HepG2 (cell line): ENCODE results near the gene FAM222A. TPM values are rescaled to one million over a fixed set of nuclear protein-coding genes. Genes with fewer than 3 reads are reported as not detected.

Source experiments
- CREB1 ChIP-seq, 2 experiments: fragments of 450-650 bp in 1 of 2; IDR thresholded peaks; 2 replicates each; pipeline ENCODE4 v1.6.1; 2016 to 2017; ENCODE audit warnings: control low read depth in 1 of 2, mild to moderate bottlenecking in 1 of 2, missing compliant biosample characterization in 1 of 2, missing genetic modification characterization in 1 of 2
- GABPA ChIP-seq, 2 experiments: IDR thresholded peaks; 2 replicates each; pipeline ENCODE4 v1.6.1; 2011 to 2016; ENCODE audit warnings: low read depth in 2 of 2, low read length in 1 of 2, missing biosample characterization in 1 of 2, missing genetic modification characterization in 1 of 2
- GABPB1 ChIP-seq: IDR thresholded peaks from 2 replicates; pipeline ENCODE4 v1.6.1; 2016; ENCODE audit warnings: mild to moderate bottlenecking, missing genetic modification reagents, moderate library complexity, missing compliant biosample characterization
- GATAD2A ChIP-seq: IDR thresholded peaks from 2 replicates; pipeline ENCODE4 v1.6.1; 2016
- HDAC1 ChIP-seq: sonication (generic); formaldehyde crosslinking; IDR thresholded peaks from 2 replicates; pipeline ENCODE4 v1.5.1; 2020; ENCODE audit warnings: mild to moderate bottlenecking, missing genetic modification reagents
- HNF4G ChIP-seq, 2 experiments: sonication (generic) in 1 of 2; formaldehyde crosslinking in 1 of 2; IDR thresholded peaks; 2 replicates each; pipeline versions ENCODE4 v1.4.0 to v1.6.1; 2011 to 2020; ENCODE audit warnings: borderline replicate concordance in 2 of 2, low read depth in 2 of 2, mild to moderate bottlenecking in 2 of 2, low read length in 1 of 2, missing genetic modification reagents in 1 of 2, moderate library complexity in 1 of 2
- MAFF ChIP-seq: IDR thresholded peaks from 2 replicates; pipeline ENCODE4 v1.6.1; 2011; ENCODE audit warnings: low read depth, low read length, improper control_type of control experiment
- RFX3 ChIP-seq: IDR thresholded peaks from 2 replicates; pipeline ENCODE4 v1.6.1; 2016; ENCODE audit warnings: missing biosample characterization, missing genetic modification reagents
- SP2 ChIP-seq: sonication (generic); formaldehyde crosslinking; IDR thresholded peaks from 2 replicates; pipeline ENCODE4 v1.5.1; 2020; ENCODE audit warnings: mild to moderate bottlenecking, missing genetic modification reagents
- TBL1XR1 ChIP-seq: fragments of 150-350 bp; IDR thresholded peaks from 2 replicates; pipeline ENCODE4 v1.6.1; 2014; ENCODE audit warnings: borderline replicate concordance, low read length; ENCODE audit not compliant: partially characterized antibody
- ZNF124 ChIP-seq: sonication (generic); formaldehyde crosslinking; IDR thresholded peaks from 2 replicates; pipeline ENCODE4 v1.4.0; 2020; ENCODE audit warnings: missing genetic modification reagents
- ZNF180 ChIP-seq: sonication (generic); formaldehyde crosslinking; IDR thresholded peaks from 2 replicates; pipeline ENCODE4 v1.4.0; 2020; ENCODE audit warnings: low read depth, missing genetic modification reagents, borderline replicate concordance
- ZNF619 ChIP-seq: sonication (generic); formaldehyde crosslinking; IDR thresholded peaks from 2 replicates; pipeline ENCODE4 v1.4.0; 2020; ENCODE audit warnings: mild to moderate bottlenecking, missing genetic modification reagents
- polyA plus RNA-seq, 8 experiments: library from polyadenylated mRNA; depleted of rRNA in 3 of 8; stranded (reverse) in 7 of 8; unstranded in 1 of 8; fragments of >200 nt; fragmentation: Illumina TruSeq in 4 of 8; extraction: Trizol in 4 of 8; gene quantifications; 2 replicates each; pipeline versions ENCODE4 v1.2.1 to v1.2.3, GENCODE V29; 2011 to 2016; ENCODE audit warnings: low read depth in 4 of 8, missing spikeins in 1 of 8, mixed read lengths in 1 of 8; ENCODE audit not compliant: insufficient read depth in 1 of 8
- total RNA-seq, 5 experiments: library from RNA; depleted of rRNA; stranded (reverse); fragments of >200 nt; fragmentation: Illumina TruSeq; extraction: Trizol; gene quantifications; 2 replicates each; pipeline ENCODE4 v1.2.3, GENCODE V29; 2016; ENCODE audit warnings: low read depth in 1 of 5
- TF ChIP-seq, protein P1 (sequence below): sonication (generic); formaldehyde crosslinking; IDR thresholded peaks from 2 replicates; pipeline ENCODE4 v1.4.0; 2020; ENCODE audit warnings: low read depth, missing genetic modification reagents
- TF ChIP-seq, protein P2 (sequence below): sonication (generic); formaldehyde crosslinking; IDR thresholded peaks from 2 replicates; pipeline ENCODE4 v1.5.0; 2020; ENCODE audit warnings: mild to moderate bottlenecking, missing genetic modification reagents, borderline replicate concordance
- TF ChIP-seq, protein P3 (sequence below): IDR thresholded peaks from 2 replicates; pipeline ENCODE4 v1.6.1; 2016; ENCODE audit warnings: low read depth, control low read depth

The FAM222A gene
- total and polyA plus RNA-seq, 2 of the 13 experiments (the other 11 are each of a cell fraction or from before 2014, with no cell fraction given): 2.7 to 9.6 TPM

DNA sequence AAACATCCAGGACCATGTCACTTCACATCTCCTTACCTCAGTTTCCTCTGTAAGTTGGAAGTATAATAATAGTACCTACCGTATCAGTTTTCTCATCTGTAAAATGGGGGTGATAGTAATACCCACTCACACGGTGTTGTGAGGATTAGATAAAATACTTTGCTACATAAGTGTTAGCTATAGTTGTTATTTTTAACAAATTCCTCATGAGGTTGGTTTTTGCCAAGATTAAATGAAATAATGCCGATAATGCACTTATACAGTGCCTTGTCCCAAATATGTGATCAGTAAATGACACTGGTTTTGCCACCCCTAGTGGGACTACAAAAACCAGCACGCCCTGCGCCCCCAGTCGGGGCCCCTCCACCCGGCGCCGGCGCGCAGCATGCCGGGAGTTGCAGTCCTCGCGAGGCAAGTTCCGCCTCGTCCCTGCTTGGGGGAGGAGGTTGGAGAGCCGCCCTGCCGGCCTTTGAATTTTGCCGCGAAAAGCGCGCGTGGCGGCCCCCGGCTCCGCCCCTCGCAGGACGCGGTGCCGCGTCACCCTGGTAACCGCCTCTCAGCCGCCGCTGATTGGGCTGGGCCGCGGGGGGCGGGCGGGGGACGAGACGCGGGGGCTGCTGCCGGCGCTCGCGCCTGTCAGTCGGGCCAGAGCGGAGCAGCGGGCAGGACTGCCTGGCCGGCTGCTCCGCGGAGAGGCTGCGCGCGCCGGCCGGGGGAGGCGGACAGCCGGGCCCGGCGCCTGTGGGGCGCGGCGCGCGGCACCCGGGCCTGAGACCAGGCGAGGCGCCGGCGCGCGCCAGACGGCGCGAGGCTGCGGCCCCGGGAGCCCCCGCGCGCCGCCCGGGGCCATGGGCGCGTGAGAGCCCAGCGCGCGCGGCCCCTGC, at the start of gene FAM222A (continued):
- TF ChIP-seq, protein P1, sequence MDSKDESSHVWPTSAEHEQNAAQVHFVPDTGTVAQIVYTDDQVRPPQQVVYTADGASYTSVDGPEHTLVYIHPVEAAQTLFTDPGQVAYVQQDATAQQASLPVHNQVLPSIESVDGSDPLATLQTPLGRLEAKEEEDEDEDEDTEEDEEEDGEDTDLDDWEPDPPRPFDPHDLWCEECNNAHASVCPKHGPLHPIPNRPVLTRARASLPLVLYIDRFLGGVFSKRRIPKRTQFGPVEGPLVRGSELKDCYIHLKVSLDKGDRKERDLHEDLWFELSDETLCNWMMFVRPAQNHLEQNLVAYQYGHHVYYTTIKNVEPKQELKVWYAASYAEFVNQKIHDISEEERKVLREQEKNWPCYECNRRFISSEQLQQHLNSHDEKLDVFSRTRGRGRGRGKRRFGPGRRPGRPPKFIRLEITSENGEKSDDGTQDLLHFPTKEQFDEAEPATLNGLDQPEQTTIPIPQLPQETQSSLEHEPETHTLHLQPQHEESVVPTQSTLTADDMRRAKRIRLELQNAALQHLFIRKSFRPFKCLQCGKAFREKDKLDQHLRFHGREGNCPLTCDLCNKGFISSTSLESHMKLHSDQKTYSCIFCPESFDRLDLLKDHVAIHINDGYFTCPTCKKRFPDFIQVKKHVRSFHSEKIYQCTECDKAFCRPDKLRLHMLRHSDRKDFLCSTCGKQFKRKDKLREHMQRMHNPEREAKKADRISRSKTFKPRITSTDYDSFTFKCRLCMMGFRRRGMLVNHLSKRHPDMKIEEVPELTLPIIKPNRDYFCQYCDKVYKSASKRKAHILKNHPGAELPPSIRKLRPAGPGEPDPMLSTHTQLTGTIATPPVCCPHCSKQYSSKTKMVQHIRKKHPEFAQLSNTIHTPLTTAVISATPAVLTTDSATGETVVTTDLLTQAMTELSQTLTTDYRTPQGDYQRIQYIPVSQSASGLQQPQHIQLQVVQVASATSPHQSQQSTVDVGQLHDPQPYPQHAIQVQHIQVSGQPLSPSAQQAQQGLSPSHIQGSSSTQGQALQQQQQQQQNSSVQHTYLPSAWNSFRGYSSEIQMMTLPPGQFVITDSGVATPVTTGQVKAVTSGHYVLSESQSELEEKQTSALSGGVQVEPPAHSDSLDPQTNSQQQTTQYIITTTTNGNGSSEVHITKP (CRISPR knock-in tag): 0 out of 2 replicates have a peak, but pooled peaks have one; percentile 14
- TF ChIP-seq, protein P2, sequence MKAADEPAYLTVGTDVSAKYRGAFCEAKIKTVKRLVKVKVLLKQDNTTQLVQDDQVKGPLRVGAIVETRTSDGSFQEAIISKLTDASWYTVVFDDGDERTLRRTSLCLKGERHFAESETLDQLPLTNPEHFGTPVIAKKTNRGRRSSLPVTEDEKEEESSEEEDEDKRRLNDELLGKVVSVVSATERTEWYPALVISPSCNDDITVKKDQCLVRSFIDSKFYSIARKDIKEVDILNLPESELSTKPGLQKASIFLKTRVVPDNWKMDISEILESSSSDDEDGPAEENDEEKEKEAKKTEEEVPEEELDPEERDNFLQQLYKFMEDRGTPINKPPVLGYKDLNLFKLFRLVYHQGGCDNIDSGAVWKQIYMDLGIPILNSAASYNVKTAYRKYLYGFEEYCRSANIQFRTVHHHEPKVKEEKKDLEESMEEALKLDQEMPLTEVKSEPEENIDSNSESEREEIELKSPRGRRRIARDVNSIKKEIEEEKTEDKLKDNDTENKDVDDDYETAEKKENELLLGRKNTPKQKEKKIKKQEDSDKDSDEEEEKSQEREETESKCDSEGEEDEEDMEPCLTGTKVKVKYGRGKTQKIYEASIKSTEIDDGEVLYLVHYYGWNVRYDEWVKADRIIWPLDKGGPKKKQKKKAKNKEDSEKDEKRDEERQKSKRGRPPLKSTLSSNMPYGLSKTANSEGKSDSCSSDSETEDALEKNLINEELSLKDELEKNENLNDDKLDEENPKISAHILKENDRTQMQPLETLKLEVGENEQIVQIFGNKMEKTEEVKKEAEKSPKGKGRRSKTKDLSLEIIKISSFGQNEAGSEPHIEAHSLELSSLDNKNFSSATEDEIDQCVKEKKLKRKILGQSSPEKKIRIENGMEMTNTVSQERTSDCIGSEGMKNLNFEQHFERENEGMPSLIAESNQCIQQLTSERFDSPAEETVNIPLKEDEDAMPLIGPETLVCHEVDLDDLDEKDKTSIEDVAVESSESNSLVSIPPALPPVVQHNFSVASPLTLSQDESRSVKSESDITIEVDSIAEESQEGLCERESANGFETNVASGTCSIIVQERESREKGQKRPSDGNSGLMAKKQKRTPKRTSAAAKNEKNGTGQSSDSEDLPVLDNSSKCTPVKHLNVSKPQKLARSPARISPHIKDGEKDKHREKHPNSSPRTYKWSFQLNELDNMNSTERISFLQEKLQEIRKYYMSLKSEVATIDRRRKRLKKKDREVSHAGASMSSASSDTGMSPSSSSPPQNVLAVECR (CRISPR knock-in tag): peak; percentile 92
- peak; percentile 94 for TF ChIP-seq GABPB1
- peak; percentile 20; the same call in 1 of the 2 replicates for TF ChIP-seq HNF4G (IDR thresholded peaks at IDR 0.05; ENCODE audit: borderline replicate concordance, low read depth, low read length)
- TF ChIP-seq HNF4G (CRISPR knock-in tag; IDR thresholded peaks at IDR 0.05; ENCODE audit: borderline replicate concordance, low read depth): no peak
- TF ChIP-seq, protein P3, sequence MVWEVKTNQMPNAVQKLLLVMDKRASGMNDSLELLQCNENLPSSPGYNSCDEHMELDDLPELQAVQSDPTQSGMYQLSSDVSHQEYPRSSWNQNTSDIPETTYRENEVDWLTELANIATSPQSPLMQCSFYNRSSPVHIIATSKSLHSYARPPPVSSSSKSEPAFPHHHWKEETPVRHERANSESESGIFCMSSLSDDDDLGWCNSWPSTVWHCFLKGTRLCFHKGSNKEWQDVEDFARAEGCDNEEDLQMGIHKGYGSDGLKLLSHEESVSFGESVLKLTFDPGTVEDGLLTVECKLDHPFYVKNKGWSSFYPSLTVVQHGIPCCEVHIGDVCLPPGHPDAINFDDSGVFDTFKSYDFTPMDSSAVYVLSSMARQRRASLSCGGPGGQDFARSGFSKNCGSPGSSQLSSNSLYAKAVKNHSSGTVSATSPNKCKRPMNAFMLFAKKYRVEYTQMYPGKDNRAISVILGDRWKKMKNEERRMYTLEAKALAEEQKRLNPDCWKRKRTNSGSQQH (CRISPR knock-in tag): peak; percentile 38; the same call in 1 of the 2 replicates
- TF ChIP-seq ZNF619: no peak
- no peak for TF ChIP-seq GABPA (IDR thresholded peaks at IDR 0.05; ENCODE audit: low read depth, low read length)
- peak; percentile 87 for TF ChIP-seq GABPA (CRISPR knock-in tag; IDR thresholded peaks at IDR 0.05; ENCODE audit: low read depth)
- peak; percentile 74; the same call in 1 of the 2 replicates for TF ChIP-seq ZNF124
- TF ChIP-seq GATAD2A (CRISPR knock-in tag): 0 out of 2 replicates have a peak, but pooled peaks have one; percentile 28
- TF ChIP-seq RFX3 (CRISPR knock-in tag): peak; percentile 76
- peak; percentile 66 for TF ChIP-seq SP2 (CRISPR knock-in tag)
- 0 out of 2 replicates have a peak, but pooled peaks have one; percentile 28 for TF ChIP-seq MAFF
- peak; percentile 62 for TF ChIP-seq TBL1XR1
- peak; percentile 79 for TF ChIP-seq HDAC1 (CRISPR knock-in tag)
- peak; percentile 78 for TF ChIP-seq CREB1 (IDR thresholded peaks at IDR 0.05)
- TF ChIP-seq CREB1 (CRISPR knock-in tag; IDR thresholded peaks at IDR 0.05): no peak; the same call in none of the 2 replicates
- TF ChIP-seq ZNF180: no peak
